NT2/D1 (cell line): ENCODE data around the gene DDAH1.

ENCODE experiments used
- DNase-seq: peaks from one replicate; pipeline ENCODE4 v3.0.0-alpha.2; 2011; ENCODE audit warnings: low read depth, low spot score
- H3K27me3 ChIP-seq: 2 replicates; pipeline ENCODE4 v1.6.0; 2011; ENCODE audit warnings: mild to moderate bottlenecking; ENCODE audit not compliant: insufficient read length, insufficient read depth
- H3K36me3 ChIP-seq: 2 replicates; pipeline ENCODE4 v1.6.1; 2011; ENCODE audit warnings: mild to moderate bottlenecking, low read length, mixed read lengths; ENCODE audit not compliant: insufficient read depth, insufficient read length
- H3K4me1 ChIP-seq: 2 replicates; pipeline ENCODE4 v1.5.1; 2011; ENCODE audit not compliant: insufficient read depth, insufficient read length
- H3K4me3 ChIP-seq: 2 replicates; pipeline ENCODE4 v1.5.1; 2011; ENCODE audit warnings: low read depth; ENCODE audit not compliant: insufficient read length
- H3K9ac ChIP-seq: 2 replicates; pipeline ENCODE4 v1.6.0; 2011; ENCODE audit warnings: low read depth; ENCODE audit not compliant: insufficient read length
- H3K9me3 ChIP-seq: 2 replicates; pipeline ENCODE4 v1.5.1; 2011; ENCODE audit warnings: mild to moderate bottlenecking, low read length; ENCODE audit not compliant: insufficient read depth
- SUZ12 ChIP-seq: IDR thresholded peaks from 2 replicates; pipeline ENCODE4 v1.6.1; 2011; ENCODE audit not compliant: insufficient read length, insufficient read depth; ENCODE audit errors: extremely low read depth
- YY1 ChIP-seq: IDR thresholded peaks from 2 replicates; pipeline ENCODE4 v1.6.1; 2011; ENCODE audit not compliant: insufficient read length, insufficient read depth
- ZNF274 ChIP-seq: IDR thresholded peaks from 2 replicates; pipeline ENCODE4 v1.6.1; 2011; ENCODE audit warnings: mild to moderate bottlenecking, low read depth, low read length

DDAH1 gene

GRCh38 chr1:85406887-85407533 is 57.9 kb downstream of the DDAH1 start:
- DNase-seq = no peak
- no peaks in the 10 kb centered on the region for H3K27me3 ChIP-seq
- no peaks in the 10 kb centered on the region for H3K4me1 ChIP-seq
- H3K9me3 ChIP-seq = no peaks in the 10 kb centered on the region
- H3K36me3 ChIP-seq = no peaks in the 10 kb centered on the region
- no peak overlapping the region for H3K4me3 ChIP-seq
- no peak overlapping the region for H3K9ac ChIP-seq
- TF ChIP-seq YY1 (no peak), ZNF274 (no peak), SUZ12 (no peak)

- Histone ChIP-seq H3K27me3 (no peaks in the 10 kb centered on the region), H3K36me3 (no peaks in the 10 kb centered on the region), H3K4me1 (no peaks in the 10 kb centered on the region), H3K4me3 (no peak overlapping the region), H3K9me3 (no peaks in the 10 kb centered on the region), H3K9ac (no peak overlapping the region)
- DNase-seq = no peak
- no peak for TF ChIP-seq YY1
- no peak for TF ChIP-seq ZNF274
- no peak for TF ChIP-seq SUZ12
These were observed 58.9 kb downstream of the DDAH1 start for GRCh38 chr1:85406081-85406480.

- TF ChIP-seq YY1 = no peak
- Histone ChIP-seq H3K9me3 (no peaks in the 10 kb centered on the region), H3K4me3 (no peak overlapping the region), H3K27me3 (no peaks in the 10 kb centered on the region), H3K36me3 (no peaks in the 10 kb centered on the region), H3K4me1 (no peaks in the 10 kb centered on the region), H3K9ac (no peak overlapping the region)
- no peak for DNase-seq
These were observed 60.6 kb downstream of the DDAH1 start for GRCh38 chr1:85404408-85404807.

GRCh38 chr1:85398391-85399064 is 66.4 kb downstream of the DDAH1 start:
- Histone ChIP-seq H3K4me3 (no peak overlapping the region), H3K27me3 (no peaks in the 10 kb centered on the region), H3K4me1 (no peaks in the 10 kb centered on the region), H3K36me3 (no peaks in the 10 kb centered on the region), H3K9ac (no peak overlapping the region), H3K9me3 (peaks cover 22% of the 10 kb centered on the region; the same call in 1 of the 2 replicates)
- TF ChIP-seq SUZ12 (no peak), ZNF274 (no peak), YY1 (no peak)
- DNase-seq = no peak

GRCh38 chr1:85397490-85398032 is 67.4 kb downstream of the DDAH1 start:
- DNase-seq = no peak
- H3K4me1 ChIP-seq = no peaks in the 10 kb centered on the region
- peaks cover 31% of the 10 kb centered on the region for H3K9me3 ChIP-seq
- H3K27me3 ChIP-seq = no peaks in the 10 kb centered on the region
- H3K36me3 ChIP-seq = no peaks in the 10 kb centered on the region
- H3K9ac ChIP-seq = no peak overlapping the region
- TF ChIP-seq SUZ12 (no peak), YY1 (no peak)
- H3K4me3 ChIP-seq = no peak overlapping the region

GRCh38 chr1:85396194-85396593 is 68.8 kb downstream of the DDAH1 start:
- DNase-seq = no peak
- no peaks in the 10 kb centered on the region for H3K4me1 ChIP-seq
- no peak overlapping the region for H3K9ac ChIP-seq

GRCh38 chr1:85394130-85394529 is 70.8 kb downstream of the DDAH1 start:
- TF ChIP-seq ZNF274 (no peak), YY1 (no peak), SUZ12 (no peak)
- no peaks in the 10 kb centered on the region for H3K36me3 ChIP-seq
- no peak overlapping the region for H3K4me3 ChIP-seq
- no peak for DNase-seq
- H3K9ac ChIP-seq = no peak overlapping the region
- no peaks in the 10 kb centered on the region for H3K27me3 ChIP-seq
- H3K4me1 ChIP-seq = no peaks in the 10 kb centered on the region
- peaks cover 44% of the 10 kb centered on the region for H3K9me3 ChIP-seq

More at GRCh38 chr1:85396194-85396593, 68.8 kb downstream of the DDAH1 start:
- Histone ChIP-seq H3K27me3 (no peaks in the 10 kb centered on the region), H3K36me3 (no peaks in the 10 kb centered on the region), H3K9me3 (peaks cover 38% of the 10 kb centered on the region), H3K4me3 (no peak overlapping the region)
- TF ChIP-seq SUZ12 (no peak), YY1 (no peak), ZNF274 (no peak)
